Muscle of back (tissue), 11 donors: ENCODE data around the gene ANKRD16. TPM values are rescaled to one million over a fixed set of nuclear protein-coding genes. Genes with fewer than 3 reads are reported as not detected.

Experiments
- DNase-seq, 3 donors: peaks; one replicate each; pipeline versions ENCODE4 v3.0.0 to v3.0.0-alpha.2; 2013
- polyA plus RNA-seq, 10 donors: library from polyadenylated mRNA; unstranded; fragments of 120-200 nt; gene quantifications; one replicate each; pipeline ENCODE4 v1.2.1, GENCODE V29; 2013; ENCODE audit not compliant: insufficient read length in 10 of 10

Gene ANKRD16
- polyA plus RNA-seq, 10 donors, result 4.5 to 7.5 (median 5.8) TPM

- peak; percentile 36 to 53 (median 45) for DNase-seq
Measured at GRCh38 chr10:5905854-5906507, 16.3 kb upstream of the ANKRD16 start.

DNA sequence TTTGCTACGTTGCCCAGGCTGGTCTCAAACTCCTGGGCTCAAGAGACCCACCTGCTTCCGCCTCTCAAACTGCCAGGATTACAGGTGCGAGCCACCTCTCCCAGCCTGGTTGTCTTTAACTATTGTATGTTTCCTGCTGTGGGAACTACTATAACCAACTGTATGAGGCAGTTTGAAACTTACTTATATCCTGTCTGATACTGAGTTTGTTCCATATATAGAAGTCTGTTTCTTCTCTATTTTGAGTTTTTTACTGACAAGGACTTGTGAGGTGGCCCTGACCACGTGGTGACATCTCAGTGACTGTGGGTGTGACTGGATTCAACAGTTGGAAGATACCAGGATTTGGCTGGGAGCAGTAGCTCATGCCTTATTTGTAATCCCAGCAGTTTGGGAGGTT lies 14.5 kb upstream of the ANKRD16 start:
- DNase-seq, result no peak

DNA sequence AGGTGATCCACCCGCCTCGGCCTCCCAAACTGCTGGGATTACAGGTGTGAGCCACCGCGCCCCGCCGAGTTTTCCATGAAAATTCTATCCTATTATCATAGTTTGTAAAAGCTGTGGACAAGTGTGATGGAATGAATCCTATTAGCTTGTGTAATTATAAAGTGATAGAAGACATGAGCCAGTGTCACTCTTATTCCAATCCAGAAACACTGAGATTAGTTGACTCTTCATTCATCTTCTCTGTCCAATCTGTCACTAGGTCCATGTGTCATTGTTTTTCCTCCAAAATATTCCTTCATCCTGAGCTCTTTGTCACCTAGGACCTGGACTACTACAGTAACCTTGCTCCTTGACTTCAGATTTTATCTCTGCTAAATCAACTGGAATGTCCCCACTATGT lies 13.9 kb upstream of the ANKRD16 start:
- DNase-seq, result no peak

GRCh38 chr10:5902511-5903274 lies 13.0 kb upstream of the ANKRD16 start:
- DNase-seq, result no peak

- DNase-seq, result no peak
Measured at GRCh38 chr10:5900247-5900646, 10.6 kb upstream of the ANKRD16 start.

- no peak for DNase-seq
Measured at GRCh38 chr10:5898163-5898562, 8.5 kb upstream of the ANKRD16 start.

DNA sequence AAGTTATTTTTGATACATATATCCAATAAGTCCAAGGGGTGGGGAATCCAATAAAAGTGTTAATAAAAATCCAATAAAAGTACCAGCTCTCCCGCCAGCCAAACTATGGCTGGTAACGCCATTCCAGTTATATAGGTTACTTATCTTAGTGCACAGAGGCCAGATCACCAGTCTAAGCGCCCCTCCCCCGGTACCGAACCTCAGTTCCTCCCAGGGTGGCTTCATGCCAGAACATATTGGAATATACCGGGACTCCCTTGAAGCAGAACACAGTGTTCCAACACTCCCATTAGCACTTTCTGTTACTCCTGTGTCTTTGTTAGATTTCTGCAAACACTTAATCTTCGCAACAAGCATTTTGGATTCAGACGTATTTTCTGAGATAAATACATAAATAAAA lies 7.8 kb upstream of the ANKRD16 start:
- DNase-seq, result no peak

- DNase-seq, result no peak
Measured at GRCh38 chr10:5897053-5897340, 7.3 kb upstream of the ANKRD16 start.

GRCh38 chr10:5896208-5897052 lies 6.7 kb upstream of the ANKRD16 start:
- DNase-seq, result no peak

- DNase-seq, result no peak
Measured at GRCh38 chr10:5895804-5896203, 6.1 kb upstream of the ANKRD16 start.

DNA sequence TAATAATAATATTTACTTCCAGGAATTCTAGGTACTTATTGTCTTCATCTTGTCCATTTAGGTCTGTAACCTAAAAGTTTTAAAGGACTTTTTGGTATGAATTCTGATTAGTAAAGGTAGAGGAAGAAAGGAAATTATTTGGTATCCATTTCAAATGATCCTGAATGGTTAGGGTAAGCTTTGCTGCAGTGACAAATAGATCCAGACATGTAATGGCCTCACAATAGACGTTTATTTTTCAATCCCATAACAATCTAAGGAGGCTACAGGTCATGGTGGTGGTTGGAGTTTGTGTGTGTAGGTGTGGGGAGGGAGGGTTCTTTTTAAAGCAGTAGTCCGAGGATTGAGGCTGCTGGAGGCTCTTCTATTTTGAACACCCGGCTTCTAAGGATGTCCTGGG lies 5.7 kb upstream of the ANKRD16 start:
- no peak for DNase-seq

GRCh38 chr10:5894873-5895272 lies 5.2 kb upstream of the ANKRD16 start:
- no peak for DNase-seq

- no peak for DNase-seq
Measured at GRCh38 chr10:5894403-5894802, 4.7 kb upstream of the ANKRD16 start.

DNA sequence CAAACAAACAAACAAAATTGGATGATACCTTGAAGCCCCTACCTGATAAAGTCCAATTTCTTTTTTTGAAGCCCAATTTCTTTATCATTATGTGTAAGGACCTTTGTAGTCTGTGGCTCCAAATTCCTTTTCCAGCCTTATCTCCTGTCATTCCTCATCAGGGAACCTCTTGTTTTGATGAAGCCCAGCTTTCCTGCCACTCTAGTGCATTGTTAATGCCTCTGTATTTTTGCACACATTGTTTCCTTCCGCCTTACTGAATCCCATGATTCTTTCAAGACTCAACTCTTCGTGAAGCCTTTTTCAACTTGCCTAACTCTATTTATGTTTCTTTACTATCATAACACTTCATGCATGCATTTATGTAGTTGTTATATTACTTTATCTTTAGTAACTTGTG lies 3.6 kb upstream of the ANKRD16 start:
- DNase-seq, result no peak

DNA sequence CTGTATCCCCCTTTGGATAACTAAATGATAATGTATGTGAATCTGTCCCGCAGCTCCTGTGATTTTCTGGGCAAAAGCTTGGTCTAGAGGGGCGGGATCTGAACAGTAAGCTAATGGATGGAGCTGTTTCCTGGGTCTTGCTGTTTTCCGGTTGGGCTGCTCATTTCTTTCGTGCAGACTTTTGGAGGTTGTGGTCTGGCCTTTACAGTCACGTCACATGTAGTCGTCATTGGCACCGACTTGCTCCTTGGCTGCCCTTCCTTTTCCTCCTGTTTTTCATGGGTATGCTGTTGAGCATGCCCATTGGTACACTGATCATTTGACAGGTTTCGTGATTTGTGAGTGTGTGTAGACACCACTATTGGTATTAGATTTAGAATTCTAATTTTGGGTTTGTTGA lies 2.3 kb upstream of the ANKRD16 start:
- no peak for DNase-seq

- DNase-seq, result no peak
Measured at GRCh38 chr10:5891009-5891408, 1.3 kb upstream of the ANKRD16 start.

GRCh38 chr10:5890452-5890915 lies 791 bp upstream of the ANKRD16 start:
- DNase-seq, result peak in 2 of 3 donors; percentile 14 to 56

DNA sequence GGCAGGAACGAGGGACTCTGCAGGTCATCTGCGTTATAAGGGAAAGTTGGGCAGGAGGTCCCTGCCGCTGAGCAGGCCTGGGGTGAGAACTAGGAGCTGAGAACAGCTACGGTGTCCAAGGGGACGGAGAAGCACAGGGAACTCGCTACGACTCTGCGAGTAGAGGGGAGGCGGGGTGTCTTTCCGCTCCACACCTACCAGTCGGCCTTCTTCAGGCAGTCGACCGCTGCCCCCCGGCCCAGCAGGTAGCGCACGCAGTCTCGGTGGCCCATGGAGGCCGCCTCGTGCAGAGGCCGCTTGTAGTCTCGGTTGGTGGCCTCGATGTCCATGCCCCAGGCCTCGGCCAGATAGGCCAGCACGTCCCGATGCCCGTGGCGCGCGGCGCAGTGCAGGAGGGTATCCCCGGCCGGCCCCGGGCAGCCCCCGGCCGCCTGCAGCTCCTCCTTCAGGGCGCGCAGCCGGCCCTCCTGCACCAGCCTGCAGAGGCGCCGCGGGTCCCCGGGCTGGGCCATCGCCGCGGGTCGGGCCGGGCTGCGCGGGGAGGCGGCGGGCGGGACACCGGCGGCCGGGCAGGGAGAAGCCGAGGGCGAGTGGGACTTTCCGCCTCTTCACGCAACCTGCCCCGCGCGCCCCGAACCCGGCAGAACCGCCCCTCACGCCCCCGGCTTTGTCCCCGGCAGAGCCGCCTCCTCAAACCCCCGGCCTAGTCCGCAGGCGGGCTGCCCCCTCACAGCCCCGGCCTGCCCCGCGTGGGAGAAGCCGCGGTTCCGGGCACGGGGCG lies 660 bp downstream of the ANKRD16 start:
- DNase-seq, result peak in 2 of 3 donors; percentile 22 to 74

- no peak for DNase-seq
Measured at GRCh38 chr10:5888351-5888750, 1.3 kb downstream of the ANKRD16 start.

- no peak for DNase-seq
Measured at GRCh38 chr10:5887641-5888040, 2.1 kb downstream of the ANKRD16 start.

DNA sequence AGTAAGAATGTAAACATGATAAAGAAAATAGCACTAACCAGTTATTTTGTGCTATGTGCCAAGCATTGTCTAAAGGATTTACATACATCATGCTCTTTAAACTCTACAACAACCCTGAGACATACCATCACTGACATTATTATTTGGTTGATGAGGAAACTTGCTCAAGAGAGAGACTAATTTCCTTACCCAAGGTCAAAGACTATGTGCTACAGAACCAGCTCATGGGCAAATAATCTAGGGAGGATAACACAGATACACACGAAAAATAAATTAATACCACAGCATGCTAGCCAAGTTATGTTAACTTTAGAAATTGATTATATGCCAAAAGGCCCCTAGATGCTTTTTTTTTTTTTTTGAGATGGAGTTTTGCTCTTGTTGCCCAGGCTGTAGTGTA lies 2.7 kb downstream of the ANKRD16 start:
- DNase-seq, result no peak

DNA sequence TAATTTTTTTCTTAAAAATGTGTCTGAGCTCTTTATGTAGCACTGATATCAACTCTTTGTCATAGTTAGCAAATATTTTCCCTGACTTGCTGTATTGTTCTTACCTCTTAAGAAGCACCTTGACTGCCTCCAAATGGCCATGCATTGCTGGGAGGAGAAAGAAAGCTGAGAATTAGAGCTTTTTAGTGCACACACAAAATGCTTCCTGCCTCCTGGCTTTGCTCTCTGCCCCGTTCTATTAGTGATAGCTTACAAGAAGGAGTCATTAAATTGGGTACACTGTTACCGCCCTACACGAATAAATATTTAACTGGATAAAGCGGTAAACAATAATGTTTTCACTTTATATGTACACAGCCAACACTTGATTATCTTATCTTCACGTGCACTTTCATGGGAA lies 4.1 kb downstream of the ANKRD16 start:
- no peak for DNase-seq
